Measurements from ENCODE around the gene ZNF354B. TPM values are rescaled to one million over a fixed set of nuclear protein-coding genes. Genes with fewer than 3 reads are reported as not detected.
A peak's percentile ranks its signal among the peaks of the same experiment; 100 is the strongest.
"Not testable (repeated sequence)": the region's sequence is repeated elsewhere in the genome, so short reads cannot be mapped to it uniquely, and the experiment has no call there.

The ZNF354B gene
- total RNA-seq, 1 experiment from 2014 or later = 11.6 TPM

DNA sequence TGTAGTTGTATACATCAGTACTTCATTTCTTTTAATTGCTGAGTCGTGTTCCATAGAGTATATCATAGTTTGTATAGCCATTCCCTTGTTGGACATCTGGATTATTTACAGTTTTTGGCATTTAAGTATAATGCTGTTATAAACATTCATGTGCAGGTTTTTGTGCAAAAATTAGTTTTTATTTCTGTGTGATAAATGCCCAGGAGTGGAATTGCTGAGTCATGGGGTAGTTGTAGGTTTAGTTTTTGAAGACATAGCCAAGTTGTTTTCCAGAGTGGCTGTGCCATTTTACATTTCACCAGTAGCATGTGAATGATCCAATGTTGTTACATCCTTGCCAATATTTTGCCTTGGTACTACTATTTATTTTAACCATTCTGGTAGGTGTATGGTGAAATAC, 12.5 kb downstream of the ZNF354B start:
- peaks cover 24% of the 10 kb centered on the region for H3K79me2 ChIP-seq (ENCODE audit: insufficient read depth, low read length)
- ChIA-PET RAD21 (ENCODE audit: low non-redundant PET in 1 of 2, low total read pairs in 2 of 2, uncharacterized antibody in 2 of 2, unreplicated experiment in 2 of 2) (no interaction called here), CTCF (no interaction called here), POLR2A (no interaction called here)
- intact Hi-C loops (cut with micrococcal nuclease) = no loop called here
- H3K9ac ChIP-seq (ENCODE audit: low read length) = no peak overlapping the region
- H4K20me1 ChIP-seq (ENCODE audit: insufficient read depth) = no peaks in the 10 kb centered on the region
- no peak for TF ChIP-seq EGR1 (IDR thresholded peaks at IDR 0.05; ENCODE audit: low read depth)
- H3K27ac ChIP-seq (ENCODE audit: low read depth, low read length) = no peak overlapping the region
- ATAC-seq (no peak), DNase-seq (ENCODE audit: low read depth, low spot score) (no peak)
- H3K9me2 ChIP-seq (ENCODE audit: insufficient read depth) = no peaks in the 10 kb centered on the region
- no peaks in the 10 kb centered on the region for H3K27me3 ChIP-seq (ENCODE audit: insufficient read depth, low read length)
- BruUV-seq (replicated peaks) = no TSS peak
- no peak overlapping the region for H2AFZ ChIP-seq (ENCODE audit: low read depth, low read length, poor library complexity, severe bottlenecking)
- H3K36me3 ChIP-seq (ENCODE audit: control insufficient read depth in 1 of 2, insufficient read depth in 2 of 2, low read length in 2 of 2) = peaks cover 22 to 72% of the 10 kb centered on the region in 2 experiments
- H3K4me2 ChIP-seq (ENCODE audit: low read length) = no peak overlapping the region
- no peaks in the 10 kb centered on the region for H3K4me1 ChIP-seq (ENCODE audit: control insufficient read depth in 1 of 2, insufficient read depth in 2 of 2, low read length in 2 of 2)
- H3K4me3 ChIP-seq (replicated peaks in 1 of 2; ENCODE audit: low read depth in 1 of 2, low read length in 2 of 2) = no peak overlapping the region
- H3K9me3 ChIP-seq (ENCODE audit: control insufficient read depth in 1 of 2, insufficient read depth in 1 of 2, low read depth in 1 of 2, low read length in 2 of 2) = peaks cover 4 to 29% of the 10 kb centered on the region in 2 experiments; a peak in 3 of 4 replicates

DNA sequence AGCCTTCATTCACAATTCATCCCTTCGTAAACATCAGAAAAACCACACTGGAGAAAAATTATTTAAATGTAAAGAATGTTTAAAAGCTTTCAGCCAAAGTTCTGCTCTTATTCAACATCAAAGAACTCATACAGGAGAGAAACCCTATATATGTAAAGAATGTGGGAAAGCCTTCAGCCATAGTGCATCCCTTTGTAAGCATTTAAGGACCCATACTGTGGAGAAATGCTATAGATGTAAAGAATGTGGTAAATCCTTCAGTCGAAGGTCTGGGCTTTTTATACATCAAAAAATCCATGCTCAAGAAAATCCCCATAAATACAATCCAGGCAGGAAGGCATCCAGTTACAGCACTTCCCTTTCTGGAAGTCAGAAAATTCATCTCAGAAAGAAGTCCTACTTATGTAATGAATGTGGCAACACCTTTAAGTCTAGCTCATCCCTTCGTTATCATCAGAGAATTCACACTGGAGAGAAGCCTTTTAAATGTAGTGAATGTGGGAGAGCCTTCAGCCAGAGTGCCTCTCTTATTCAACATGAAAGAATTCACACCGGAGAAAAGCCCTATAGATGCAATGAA, 23.5 kb downstream of the ZNF354B start:
- H3K4me3 ChIP-seq (replicated peaks in 1 of 2; ENCODE audit: low read depth in 1 of 2, low read length in 2 of 2); intact Hi-C loops (cut with micrococcal nuclease); CTCF ChIA-PET; H4K20me1 ChIP-seq (ENCODE audit: insufficient read depth); H3K27me3 ChIP-seq (ENCODE audit: insufficient read depth, low read length); ATAC-seq; H2AFZ ChIP-seq (ENCODE audit: low read depth, low read length, poor library complexity, severe bottlenecking); RAD21 ChIA-PET (ENCODE audit: low non-redundant PET in 1 of 2, low total read pairs in 2 of 2, uncharacterized antibody in 2 of 2, unreplicated experiment in 2 of 2); H3K9me2 ChIP-seq (ENCODE audit: insufficient read depth); POLR2A ChIA-PET; H3K79me2 ChIP-seq (ENCODE audit: insufficient read depth, low read length); DNase-seq (ENCODE audit: low read depth, low spot score); H3K4me1 ChIP-seq (ENCODE audit: control insufficient read depth in 1 of 2, insufficient read depth in 2 of 2, low read length in 2 of 2); H3K9ac ChIP-seq (ENCODE audit: low read length); H3K27ac ChIP-seq (ENCODE audit: low read depth, low read length); H3K4me2 ChIP-seq (ENCODE audit: low read length): not testable (repeated sequence)
- peaks cover 29 to 61% of the 10 kb centered on the region in 2 experiments for H3K9me3 ChIP-seq (ENCODE audit: control insufficient read depth in 1 of 2, insufficient read depth in 1 of 2, low read depth in 1 of 2, low read length in 2 of 2)
- TF ChIP-seq ZNF274 (IDR thresholded peaks at IDR 0.05; ENCODE audit: low read depth, low read length) = peak; percentile 74; the same call in 1 of the 2 replicates
- peaks cover 1 to 57% of the 10 kb centered on the region in 2 experiments for H3K36me3 ChIP-seq (ENCODE audit: control insufficient read depth in 1 of 2, insufficient read depth in 2 of 2, low read length in 2 of 2)
- BruUV-seq (replicated peaks) = TSS peak; percentile 35
